Measurements from ENCODE around the gene ATPAF2.

Gene ATPAF2

DNA sequence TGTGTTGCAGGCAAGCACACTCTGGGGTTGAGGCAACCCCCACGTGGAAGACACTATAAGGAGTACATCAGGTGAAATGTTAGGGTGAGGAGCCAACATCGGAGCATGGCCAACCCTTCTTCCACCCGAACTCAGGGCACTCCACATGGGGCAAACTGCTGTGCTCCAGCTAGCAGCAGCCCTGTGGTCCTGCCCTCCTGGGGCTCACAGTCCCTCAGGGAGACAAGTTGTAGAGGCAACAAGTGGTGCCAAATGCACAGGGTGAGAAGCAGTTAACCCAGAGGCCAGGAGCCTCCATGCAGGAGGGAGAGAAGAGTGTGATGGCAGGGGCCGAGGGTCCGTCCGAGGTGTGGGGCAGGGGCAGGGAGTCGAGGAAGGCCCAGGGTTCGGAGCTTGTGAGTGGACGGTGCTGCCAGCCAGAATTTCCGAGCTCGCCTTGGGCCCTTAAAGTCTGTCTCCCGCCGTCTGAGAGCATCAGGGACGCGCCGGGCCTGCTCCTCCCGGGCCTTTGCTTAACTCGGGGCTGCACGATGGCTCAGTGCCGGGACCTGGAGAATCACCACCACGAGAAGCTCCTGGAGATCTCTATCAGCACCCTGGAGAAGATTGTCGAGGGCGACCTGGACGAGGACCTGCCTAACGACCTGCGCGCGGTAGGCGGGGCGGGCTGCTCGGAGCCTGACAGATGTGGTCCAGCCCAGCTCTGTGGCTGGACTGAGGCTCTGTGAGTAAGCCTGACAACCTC lies 32.3 kb downstream of the ATPAF2 start:
- H2AFZ ChIP-seq (ENCODE audit: low read depth, low read length, severe bottlenecking), result no peak overlapping the region
- no peak overlapping the region for H3K4me3 ChIP-seq (ENCODE audit: insufficient read depth, low read length, poor library complexity, severe bottlenecking)
- H3K4me2 ChIP-seq (ENCODE audit: low read depth, low read length, poor library complexity, severe bottlenecking), result no peak overlapping the region
- H3K79me2 ChIP-seq (ENCODE audit: insufficient read depth, low read length), result no peaks in the 10 kb centered on the region
- no peaks in the 10 kb centered on the region for H3K36me3 ChIP-seq (ENCODE audit: low read length)
- H3K9me2 ChIP-seq (replicated peaks; ENCODE audit: insufficient read depth, low read length), result no peaks in the 10 kb centered on the region
- H3K9ac ChIP-seq (ENCODE audit: low read length), result no peak overlapping the region
- no peaks in the 10 kb centered on the region for H3K9me3 ChIP-seq (ENCODE audit: insufficient read depth, low read length)
- H4K20me1 ChIP-seq (ENCODE audit: low read depth, low read length), result no peaks in the 10 kb centered on the region
- H3K27ac ChIP-seq (ENCODE audit: low read depth, low read length), result no peak overlapping the region
- TF ChIP-seq, protein P1, sequence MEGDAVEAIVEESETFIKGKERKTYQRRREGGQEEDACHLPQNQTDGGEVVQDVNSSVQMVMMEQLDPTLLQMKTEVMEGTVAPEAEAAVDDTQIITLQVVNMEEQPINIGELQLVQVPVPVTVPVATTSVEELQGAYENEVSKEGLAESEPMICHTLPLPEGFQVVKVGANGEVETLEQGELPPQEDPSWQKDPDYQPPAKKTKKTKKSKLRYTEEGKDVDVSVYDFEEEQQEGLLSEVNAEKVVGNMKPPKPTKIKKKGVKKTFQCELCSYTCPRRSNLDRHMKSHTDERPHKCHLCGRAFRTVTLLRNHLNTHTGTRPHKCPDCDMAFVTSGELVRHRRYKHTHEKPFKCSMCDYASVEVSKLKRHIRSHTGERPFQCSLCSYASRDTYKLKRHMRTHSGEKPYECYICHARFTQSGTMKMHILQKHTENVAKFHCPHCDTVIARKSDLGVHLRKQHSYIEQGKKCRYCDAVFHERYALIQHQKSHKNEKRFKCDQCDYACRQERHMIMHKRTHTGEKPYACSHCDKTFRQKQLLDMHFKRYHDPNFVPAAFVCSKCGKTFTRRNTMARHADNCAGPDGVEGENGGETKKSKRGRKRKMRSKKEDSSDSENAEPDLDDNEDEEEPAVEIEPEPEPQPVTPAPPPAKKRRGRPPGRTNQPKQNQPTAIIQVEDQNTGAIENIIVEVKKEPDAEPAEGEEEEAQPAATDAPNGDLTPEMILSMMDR (IDR thresholded peaks at IDR 0.05; ENCODE audit: insufficient read depth, low read length, poor library complexity, severe bottlenecking), result no peak
- no peak for TF ChIP-seq EZH2phosphoT487 (conservative IDR thresholded peaks at IDR 0.05; ENCODE audit: low read length)
- no peaks in the 10 kb centered on the region for H3K27me3 ChIP-seq (ENCODE audit: low read length)
- no peaks in the 10 kb centered on the region for H3F3A ChIP-seq (ENCODE audit: insufficient read depth)

DNA sequence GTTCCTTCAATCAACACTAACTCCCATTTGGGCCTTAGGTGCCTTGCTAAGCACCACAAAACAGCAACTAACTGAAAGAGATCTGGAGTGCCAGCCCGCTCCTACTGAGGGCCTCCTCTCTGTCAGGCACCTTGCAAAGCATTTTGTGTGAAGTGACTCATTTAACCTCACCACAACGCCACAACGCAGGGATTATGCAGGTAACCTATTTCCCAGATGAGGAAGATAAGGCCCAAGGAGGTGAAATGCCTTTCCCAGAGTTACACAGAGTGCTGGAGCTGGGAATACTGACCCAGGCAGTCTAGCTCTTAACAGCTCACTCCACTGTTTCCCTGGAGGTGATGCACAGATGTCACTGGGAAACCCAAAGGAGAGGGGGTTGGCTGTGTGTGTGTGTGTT lies 33.5 kb downstream of the ATPAF2 start:
- Histone ChIP-seq H3F3A (ENCODE audit: insufficient read depth) (no peaks in the 10 kb centered on the region), H3K9ac (ENCODE audit: low read length) (no peak overlapping the region), H3K4me3 (ENCODE audit: insufficient read depth, low read length, poor library complexity, severe bottlenecking) (no peak overlapping the region), H3K9me3 (ENCODE audit: insufficient read depth, low read length) (no peaks in the 10 kb centered on the region), H4K20me1 (ENCODE audit: low read depth, low read length) (no peaks in the 10 kb centered on the region), H3K36me3 (ENCODE audit: low read length) (no peaks in the 10 kb centered on the region), H3K27ac (ENCODE audit: low read depth, low read length) (no peak overlapping the region), H3K79me2 (ENCODE audit: insufficient read depth, low read length) (no peaks in the 10 kb centered on the region), H2AFZ (ENCODE audit: low read depth, low read length, severe bottlenecking) (no peak overlapping the region), H3K9me2 (replicated peaks; ENCODE audit: insufficient read depth, low read length) (no peaks in the 10 kb centered on the region), H3K4me2 (ENCODE audit: low read depth, low read length, poor library complexity, severe bottlenecking) (no peak overlapping the region), H3K27me3 (ENCODE audit: low read length) (no peaks in the 10 kb centered on the region)
- TF ChIP-seq, protein P1 (IDR thresholded peaks at IDR 0.05; ENCODE audit: insufficient read depth, low read length, poor library complexity, severe bottlenecking), result no peak
- no peak for TF ChIP-seq EZH2phosphoT487 (conservative IDR thresholded peaks at IDR 0.05; ENCODE audit: low read length)

DNA sequence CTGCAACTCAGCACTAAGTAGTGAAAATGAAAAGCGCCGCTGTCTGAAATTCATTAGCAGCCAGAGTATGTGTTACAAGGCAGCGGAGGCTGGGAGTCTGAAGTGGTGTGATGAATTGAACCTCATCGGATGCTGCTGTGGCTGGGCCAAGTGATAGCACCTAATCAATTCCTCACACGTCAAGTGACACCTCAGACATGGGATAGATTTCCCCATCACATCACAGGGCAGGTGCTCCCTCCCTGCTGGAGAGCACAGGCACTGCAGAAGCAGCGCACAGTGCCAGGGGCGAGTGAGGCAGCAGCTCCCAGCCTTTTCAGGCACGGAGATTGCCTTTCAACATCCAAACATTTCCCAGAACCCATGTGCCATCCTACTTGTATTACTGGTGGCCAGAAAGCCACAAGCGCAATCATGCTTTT lies 34.1 kb downstream of the ATPAF2 start:
- Histone ChIP-seq H3F3A (ENCODE audit: insufficient read depth) (no peaks in the 10 kb centered on the region), H3K4me3 (ENCODE audit: insufficient read depth, low read length, poor library complexity, severe bottlenecking) (no peak overlapping the region), H3K9me3 (ENCODE audit: insufficient read depth, low read length) (no peaks in the 10 kb centered on the region), H3K4me2 (ENCODE audit: low read depth, low read length, poor library complexity, severe bottlenecking) (no peak overlapping the region), H3K9ac (ENCODE audit: low read length) (no peak overlapping the region), H3K27ac (ENCODE audit: low read depth, low read length) (no peak overlapping the region), H3K9me2 (replicated peaks; ENCODE audit: insufficient read depth, low read length) (no peaks in the 10 kb centered on the region), H3K36me3 (ENCODE audit: low read length) (no peaks in the 10 kb centered on the region), H3K79me2 (ENCODE audit: insufficient read depth, low read length) (no peaks in the 10 kb centered on the region), H2AFZ (ENCODE audit: low read depth, low read length, severe bottlenecking) (no peak overlapping the region), H3K27me3 (ENCODE audit: low read length) (no peaks in the 10 kb centered on the region), H4K20me1 (ENCODE audit: low read depth, low read length) (no peaks in the 10 kb centered on the region)
- TF ChIP-seq, protein P1 (IDR thresholded peaks at IDR 0.05; ENCODE audit: insufficient read depth, low read length, poor library complexity, severe bottlenecking), result no peak
- no peak for TF ChIP-seq EZH2phosphoT487 (conservative IDR thresholded peaks at IDR 0.05; ENCODE audit: low read length)
